SU-DHL-6 (cell line): ENCODE measurements around the gene FBRSL1.

Source experiments
- H2AFZ ChIP-seq: fragments of 200-600 bp; sonication (generic); 2 replicates; pipeline ENCODE4 v1.6.1; 2014; ENCODE audit warnings: low read depth, mild to moderate bottlenecking, moderate library complexity, mixed read lengths, antibody characterized with exemption, low read length; ENCODE audit not compliant: severe bottlenecking
- H3F3A ChIP-seq: fragments of 200-600 bp; shearing (Covaris generic); 2 replicates; pipeline ENCODE4 v1.6.0; 2016; ENCODE audit warnings: antibody characterized with exemption, mild to moderate bottlenecking; ENCODE audit not compliant: insufficient read depth
- H3K27ac ChIP-seq: fragments of 200-600 bp; sonication (generic); 2 replicates; pipeline ENCODE4 v1.5.1; 2016; ENCODE audit warnings: low read depth, mild to moderate bottlenecking, low read length, moderate library complexity, mixed read lengths
- H3K27me3 ChIP-seq: fragments of 200-600 bp; sonication (generic), shearing (Covaris generic); 2 replicates; pipeline ENCODE4 v1.6.0; 2014; ENCODE audit warnings: mild to moderate bottlenecking, low read length
- H3K36me3 ChIP-seq: fragments of 200-600 bp; sonication (generic); 2 replicates; pipeline ENCODE4 v1.6.1; 2014; ENCODE audit warnings: mild to moderate bottlenecking, low read length, mixed read lengths
- H3K4me2 ChIP-seq: fragments of 300-600, 200-600 bp; shearing (Covaris generic), sonication (generic); 2 replicates; pipeline ENCODE4 v1.6.0; 2014; ENCODE audit warnings: low read length, low read depth, mild to moderate bottlenecking; ENCODE audit not compliant: poor library complexity, severe bottlenecking
- H3K4me3 ChIP-seq: fragments of 200-600 bp; sonication (generic); 2 replicates; pipeline ENCODE4 v1.5.1; 2014; ENCODE audit warnings: antibody characterized with exemption, low read length, mild to moderate bottlenecking, mixed read lengths; ENCODE audit not compliant: insufficient read depth, poor library complexity, severe bottlenecking
- H3K79me2 ChIP-seq: fragments of 200-600 bp; sonication (generic); 2 replicates; pipeline ENCODE4 v1.6.1; 2014; ENCODE audit warnings: mild to moderate bottlenecking, low read length, moderate library complexity; ENCODE audit not compliant: insufficient read depth
- H3K9ac ChIP-seq: fragments of 200-600 bp; sonication (generic); 2 replicates; pipeline ENCODE4 v1.7.0; 2014; ENCODE audit warnings: mild to moderate bottlenecking, low read length
- H3K9me2 ChIP-seq: fragments of 200-600 bp; sonication (generic); replicated peaks from 2 replicates; pipeline ENCODE4 v1.6.1; 2014; ENCODE audit warnings: low read length; ENCODE audit not compliant: insufficient read depth
- H3K9me3 ChIP-seq: fragments of 200-600 bp; sonication (generic); 2 replicates; pipeline ENCODE4 v1.6.1; 2014; ENCODE audit warnings: low read length, mixed read lengths; ENCODE audit not compliant: insufficient read depth
- H4K20me1 ChIP-seq: fragments of 200-600 bp; sonication (generic); 2 replicates; pipeline ENCODE4 v1.6.1; 2014; ENCODE audit warnings: low read depth, mild to moderate bottlenecking, antibody characterized with exemption, low read length, moderate library complexity, mixed read lengths
- CTCF ChIP-seq: fragments of 200-600 bp; sonication (generic); IDR thresholded peaks from one replicate; pipeline ENCODE4 v1.5.1; 2017; ENCODE audit warnings: antibody characterized with exemption, mild to moderate bottlenecking, low read length, moderate library complexity; ENCODE audit not compliant: insufficient read depth, poor library complexity, severe bottlenecking
- EZH2phosphoT487 ChIP-seq: fragments of 200-600 bp; sonication (generic), shearing (Covaris generic); conservative IDR thresholded peaks from 2 replicates; pipeline ENCODE4 v1.6.1; 2018; ENCODE audit warnings: mild to moderate bottlenecking, antibody characterized with exemption, low read length, moderate library complexity, mixed read lengths

Gene FBRSL1

DNA sequence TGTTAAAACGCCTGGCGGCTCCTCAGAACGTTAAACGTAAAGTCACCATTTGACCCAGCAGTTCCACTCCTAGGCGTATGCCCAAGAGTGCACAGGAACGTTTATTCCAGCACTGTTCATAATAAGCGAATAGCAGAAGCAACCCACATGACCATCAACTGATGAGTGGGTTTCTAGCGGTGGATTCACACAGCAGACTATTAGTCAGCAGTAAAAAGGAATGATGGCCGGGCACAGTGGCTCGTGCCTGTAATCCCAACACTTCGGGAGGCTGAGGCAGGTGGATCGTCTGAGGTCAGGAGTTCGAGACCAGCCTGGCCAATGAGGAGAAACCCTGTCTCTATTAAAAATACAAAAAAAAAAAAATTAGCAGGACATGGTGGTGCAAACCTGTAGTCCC lies 22.4 kb upstream of the FBRSL1 start:
- Histone ChIP-seq H3K9ac (no peak overlapping the region), H3K27ac (no peak overlapping the region), H4K20me1 (no peaks in the 10 kb centered on the region), H3K4me3 (no peak overlapping the region), H3F3A (no peaks in the 10 kb centered on the region), H3K27me3 (no peaks in the 10 kb centered on the region), H3K9me3 (peaks cover 18% of the 10 kb centered on the region; the same call in 1 of the 2 replicates), H2AFZ (no peak overlapping the region), H3K36me3 (no peaks in the 10 kb centered on the region), H3K9me2 (no peaks in the 10 kb centered on the region), H3K4me2 (no peak overlapping the region), H3K79me2 (no peaks in the 10 kb centered on the region)
- no peak for TF ChIP-seq EZH2phosphoT487
- no peak for TF ChIP-seq CTCF

DNA sequence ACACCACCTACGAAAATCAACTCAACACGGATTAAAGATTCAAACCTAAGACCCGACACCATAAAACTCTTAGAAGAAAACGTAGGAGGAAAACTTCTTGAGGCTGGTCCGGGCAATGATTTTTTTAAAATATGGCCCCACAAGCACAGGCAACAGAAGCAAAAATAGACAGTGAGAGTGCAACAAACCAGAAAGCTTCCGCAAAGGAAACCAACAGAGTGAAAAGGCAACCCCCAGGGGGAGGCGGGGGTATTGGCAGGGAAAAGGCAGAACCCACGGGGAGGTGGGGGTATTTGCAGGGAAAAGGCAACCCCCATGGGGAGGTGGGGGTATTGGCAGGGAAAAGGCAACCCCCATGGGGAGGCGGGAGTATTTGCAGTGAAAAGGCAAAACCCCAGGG lies 20.5 kb upstream of the FBRSL1 start:
- H3K9me2 ChIP-seq, result no peaks in the 10 kb centered on the region
- H3K36me3 ChIP-seq, result no peaks in the 10 kb centered on the region
- peaks cover 14% of the 10 kb centered on the region; the same call in 1 of the 2 replicates for H3K9me3 ChIP-seq
- no peaks in the 10 kb centered on the region for H3K27me3 ChIP-seq
- no peak for TF ChIP-seq CTCF
- no peak for TF ChIP-seq EZH2phosphoT487
- no peaks in the 10 kb centered on the region for H3K79me2 ChIP-seq
- H4K20me1 ChIP-seq, result no peaks in the 10 kb centered on the region
- peak overlapping the region; percentile 49 for H3K4me2 ChIP-seq
- peak overlapping the region; percentile 83 for H3K27ac ChIP-seq
- no peak overlapping the region for H3K4me3 ChIP-seq
- H3F3A ChIP-seq, result no peaks in the 10 kb centered on the region
- no peak overlapping the region for H2AFZ ChIP-seq
- H3K9ac ChIP-seq, result peak overlapping the region; percentile 15; the same call in 1 of the 2 replicates

DNA sequence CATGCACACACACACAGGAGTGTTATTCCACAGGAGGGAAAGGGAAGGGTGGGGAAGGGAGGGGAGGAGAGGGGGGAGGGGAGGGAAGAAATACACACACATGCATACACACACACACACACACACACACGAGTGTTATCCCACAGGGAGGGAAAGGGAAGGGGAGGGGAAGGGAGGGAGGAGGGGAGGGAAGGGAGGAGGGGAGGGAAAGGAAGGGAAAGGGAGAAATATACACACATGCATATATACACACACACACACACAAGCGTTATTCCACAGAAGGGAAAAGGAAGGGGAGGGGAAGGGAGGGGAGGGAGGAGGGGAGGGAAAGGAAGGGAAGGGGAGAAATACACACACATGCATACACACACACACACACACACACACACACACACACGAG lies 19.6 kb upstream of the FBRSL1 start:
- H3K4me3 ChIP-seq, result no peak overlapping the region
- no peaks in the 10 kb centered on the region for H3K36me3 ChIP-seq
- H3K9me3 ChIP-seq, result peaks cover 11% of the 10 kb centered on the region; the same call in 1 of the 2 replicates
- no peaks in the 10 kb centered on the region for H3K79me2 ChIP-seq
- no peak for TF ChIP-seq CTCF
- no peak for TF ChIP-seq EZH2phosphoT487
- H2AFZ ChIP-seq, result no peak overlapping the region
- H3K9me2 ChIP-seq, result no peaks in the 10 kb centered on the region
- no peak overlapping the region for H3K27ac ChIP-seq
- H3K27me3 ChIP-seq, result no peaks in the 10 kb centered on the region
- no peaks in the 10 kb centered on the region for H4K20me1 ChIP-seq
- H3F3A ChIP-seq, result no peaks in the 10 kb centered on the region
- no peak overlapping the region for H3K9ac ChIP-seq
- no peak overlapping the region for H3K4me2 ChIP-seq
